ENCODE results near the gene UQCRQ. TPM values are rescaled to one million over a fixed set of nuclear protein-coding genes. Genes with fewer than 3 reads are reported as not detected.

Gene UQCRQ
- total RNA-seq, 3 donors from 2014 or later (not counting 1 experiment from before 2014, with no cell fraction given) = 114 to 116 (median 115) TPM

GRCh38 chr5:132873930-132874271 lies 7.5 kb downstream of the UQCRQ start:
- no peak for TF ChIP-seq CTCF (IDR thresholded peaks at IDR 0.05)
- no peak overlapping the region for H3K4me3 Mint-ChIP-seq
- H3K27ac ChIP-seq (ENCODE audit: low read length) = no peak overlapping the region
- H3K9me3 ChIP-seq (ENCODE audit: control insufficient read depth, insufficient read depth, low read length) = no peaks in the 10 kb centered on the region
- intact Hi-C loops (cut with micrococcal nuclease) = no loop called here
- peak overlapping the region; percentile 21 to 32 for H3K27ac Mint-ChIP-seq
- no peaks in the 10 kb centered on the region for H3K27me3 ChIP-seq (ENCODE audit: control insufficient read depth, insufficient read depth, low read length)
- 93% methylated on average over 3 of the region's 3 CpGs for WGBS (ENCODE audit: insufficient coverage)
- no peaks in the 10 kb centered on the region for H3K9me3 Mint-ChIP-seq
- H3K4me3 ChIP-seq (ENCODE audit: low read length) = no peak overlapping the region
- ATAC-seq (no peak), DNase-seq (no peak)
- H3K4me1 Mint-ChIP-seq = no peaks in the 10 kb centered on the region
- H3K36me3 ChIP-seq (ENCODE audit: control insufficient read depth, insufficient read depth, low read length) = peaks cover 32% of the 10 kb centered on the region
- H3K27me3 Mint-ChIP-seq (ENCODE audit: low read depth in 2 of 2) = no peaks in the 10 kb centered on the region
- H3K4me1 ChIP-seq (ENCODE audit: control insufficient read depth, insufficient read depth, low read length) = no peaks in the 10 kb centered on the region
- no peaks in the 10 kb centered on the region for H3K36me3 Mint-ChIP-seq

- no peaks in the 10 kb centered on the region for H3K36me3 Mint-ChIP-seq
These were observed 9.7 kb downstream of the UQCRQ start for GRCh38 chr5:132876020-132876759.

GRCh38 chr5:132877466-132877865 lies 11.0 kb downstream of the UQCRQ start:
- Histone ChIP-seq H3K27ac (ENCODE audit: low read length) (no peak overlapping the region), H3K27me3 (ENCODE audit: control insufficient read depth, insufficient read depth, low read length) (no peaks in the 10 kb centered on the region), H3K36me3 (ENCODE audit: control insufficient read depth, insufficient read depth, low read length) (peaks cover 56% of the 10 kb centered on the region), H3K9me3 (ENCODE audit: control insufficient read depth, insufficient read depth, low read length) (no peaks in the 10 kb centered on the region), H3K4me1 (ENCODE audit: control insufficient read depth, insufficient read depth, low read length) (no peaks in the 10 kb centered on the region), H3K4me3 (ENCODE audit: low read length) (no peak overlapping the region)
- no peak for DNase-seq
- ATAC-seq = no peak
- WGBS (ENCODE audit: insufficient coverage) = 87% methylated on average over 2 of the region's 2 CpGs
- no peaks in the 10 kb centered on the region for H3K36me3 Mint-ChIP-seq
- intact Hi-C loops (cut with micrococcal nuclease) = no loop called here
- no peaks in the 10 kb centered on the region for H3K9me3 Mint-ChIP-seq
- no peaks in the 10 kb centered on the region for H3K27me3 Mint-ChIP-seq (ENCODE audit: low read depth in 2 of 2)
- no peaks in the 10 kb centered on the region for H3K4me1 Mint-ChIP-seq
- no peak overlapping the region for H3K4me3 Mint-ChIP-seq
- no peak overlapping the region for H3K27ac Mint-ChIP-seq
- TF ChIP-seq CTCF (IDR thresholded peaks at IDR 0.05) = no peak

More at GRCh38 chr5:132876020-132876759, 9.7 kb downstream of the UQCRQ start:
- no peak overlapping the region for H3K27ac Mint-ChIP-seq
- H3K9me3 Mint-ChIP-seq = no peaks in the 10 kb centered on the region
- no peak for TF ChIP-seq CTCF (IDR thresholded peaks at IDR 0.05)
- WGBS (ENCODE audit: insufficient coverage) = 100% methylated on average over 1 of the region's 1 CpG
- H3K4me3 ChIP-seq (ENCODE audit: low read length) = no peak overlapping the region
- no peaks in the 10 kb centered on the region for H3K27me3 Mint-ChIP-seq (ENCODE audit: low read depth in 2 of 2)
- no peak for DNase-seq
- H3K36me3 ChIP-seq (ENCODE audit: control insufficient read depth, insufficient read depth, low read length) = peaks cover 49% of the 10 kb centered on the region
- no peak overlapping the region for H3K27ac ChIP-seq (ENCODE audit: low read length)
- H3K4me3 Mint-ChIP-seq = no peak overlapping the region
- H3K4me1 Mint-ChIP-seq = no peaks in the 10 kb centered on the region
- no peaks in the 10 kb centered on the region for H3K4me1 ChIP-seq (ENCODE audit: control insufficient read depth, insufficient read depth, low read length)
- ATAC-seq = no peak
- H3K27me3 ChIP-seq (ENCODE audit: control insufficient read depth, insufficient read depth, low read length) = no peaks in the 10 kb centered on the region
- intact Hi-C loops (cut with micrococcal nuclease) = no loop called here
- H3K9me3 ChIP-seq (ENCODE audit: control insufficient read depth, insufficient read depth, low read length) = no peaks in the 10 kb centered on the region

GRCh38 chr5:132877938-132878337 lies 11.5 kb downstream of the UQCRQ start:
- no peaks in the 10 kb centered on the region for H3K27me3 ChIP-seq (ENCODE audit: control insufficient read depth, insufficient read depth, low read length)
- H3K9me3 ChIP-seq (ENCODE audit: control insufficient read depth, insufficient read depth, low read length) = no peaks in the 10 kb centered on the region
- no peak overlapping the region for H3K4me3 Mint-ChIP-seq
- no peaks in the 10 kb centered on the region for H3K27me3 Mint-ChIP-seq (ENCODE audit: low read depth in 2 of 2)
- no peaks in the 10 kb centered on the region for H3K9me3 Mint-ChIP-seq
- H3K36me3 ChIP-seq (ENCODE audit: control insufficient read depth, insufficient read depth, low read length) = peaks cover 59% of the 10 kb centered on the region
- H3K4me1 ChIP-seq (ENCODE audit: control insufficient read depth, insufficient read depth, low read length) = no peaks in the 10 kb centered on the region
- ATAC-seq (no peak), DNase-seq (no peak)
- H3K27ac Mint-ChIP-seq = no peak overlapping the region
- no peaks in the 10 kb centered on the region for H3K4me1 Mint-ChIP-seq
- WGBS (ENCODE audit: insufficient coverage) = 100% methylated on average over 3 of the region's 3 CpGs
- no peak for TF ChIP-seq CTCF (IDR thresholded peaks at IDR 0.05)
- no peak overlapping the region for H3K4me3 ChIP-seq (ENCODE audit: low read length)
- intact Hi-C loops (cut with micrococcal nuclease) = no loop called here
- H3K36me3 Mint-ChIP-seq = peaks cover 2% of the 10 kb centered on the region
- H3K27ac ChIP-seq (ENCODE audit: low read length) = no peak overlapping the region
